Hepatocyte (in vitro differentiated cells): Measurements from ENCODE around the gene CD300H.

Experiments used
- CTCF ChIP-seq: fragments of 200-600 bp; sonication (generic); IDR thresholded peaks from 2 replicates; pipeline ENCODE4 v1.5.1; 2016; ENCODE audit warnings: antibody characterized with exemption, mild to moderate bottlenecking; ENCODE audit not compliant: poor library complexity
- EZH2 ChIP-seq: fragments of 200-600 bp; sonication (generic); IDR thresholded peaks from 2 replicates; pipeline ENCODE4 v1.6.1; 2016; ENCODE audit warnings: antibody characterized with exemption, mild to moderate bottlenecking, borderline replicate concordance
- EZH2phosphoT487 ChIP-seq: fragments of 200-600 bp; sonication (generic); IDR thresholded peaks from one replicate; pipeline ENCODE4 v1.6.1; 2018; ENCODE audit warnings: antibody characterized with exemption, mild to moderate bottlenecking, low read depth, moderate library complexity; ENCODE audit not compliant: unreplicated experiment, severe bottlenecking

- TF ChIP-seq CTCF = no peak
- TF ChIP-seq EZH2phosphoT487 = no peak
- no peak for TF ChIP-seq EZH2
These were observed 12.6 kb upstream of the CD300H start for GRCh38 chr17:74579900-74580299.
